Stimulated activated naive B cell treated with anti-CD40 and anti-IgM and Interleukin-4, amounts not matched to agents 10 μg/mL and 1 μg/mL and 100 μg/mL, for 72 hours (primary cell): ENCODE measurements around the gene FAM9C.

Source experiments
- ATAC-seq, 2 donors: fragments of 150-1000 bp; cut with Tn5 transposase; replicated peaks; 2 replicates each; pipeline ENCODE4 v1.10.0; 2021; ENCODE audit warnings: moderate library complexity in 1 of 2
- DNase-seq: peaks from one replicate; pipeline ENCODE4 v3.0.0; 2021
- H3K27ac Mint-ChIP-seq: one replicate; pipeline ENCODE4 v1.8.0; 2022; ENCODE audit warnings: mild to moderate bottlenecking, mixed read lengths
- H3K27me3 Mint-ChIP-seq, 2 donors: one replicate each; pipeline ENCODE4 v1.8.0; 2022; ENCODE audit warnings: mixed read lengths in 2 of 2
- H3K36me3 Mint-ChIP-seq, 2 donors: one replicate each; pipeline ENCODE4 v1.8.0; 2022; ENCODE audit warnings: mixed read lengths in 2 of 2, mild to moderate bottlenecking in 1 of 2
- H3K4me1 Mint-ChIP-seq, 2 donors: one replicate each; pipeline ENCODE4 v1.8.0; 2022; ENCODE audit warnings: mixed read lengths in 2 of 2, mild to moderate bottlenecking in 1 of 2
- H3K4me3 Mint-ChIP-seq, 2 donors: one replicate each; pipeline ENCODE4 v1.8.0; 2022; ENCODE audit warnings: mild to moderate bottlenecking in 2 of 2, mixed read lengths in 2 of 2, moderate library complexity in 1 of 2
- H3K9me3 Mint-ChIP-seq, 2 donors: one replicate each; pipeline ENCODE4 v1.8.0; 2022; ENCODE audit warnings: mixed read lengths in 2 of 2, mild to moderate bottlenecking in 1 of 2

The FAM9C gene

DNA sequence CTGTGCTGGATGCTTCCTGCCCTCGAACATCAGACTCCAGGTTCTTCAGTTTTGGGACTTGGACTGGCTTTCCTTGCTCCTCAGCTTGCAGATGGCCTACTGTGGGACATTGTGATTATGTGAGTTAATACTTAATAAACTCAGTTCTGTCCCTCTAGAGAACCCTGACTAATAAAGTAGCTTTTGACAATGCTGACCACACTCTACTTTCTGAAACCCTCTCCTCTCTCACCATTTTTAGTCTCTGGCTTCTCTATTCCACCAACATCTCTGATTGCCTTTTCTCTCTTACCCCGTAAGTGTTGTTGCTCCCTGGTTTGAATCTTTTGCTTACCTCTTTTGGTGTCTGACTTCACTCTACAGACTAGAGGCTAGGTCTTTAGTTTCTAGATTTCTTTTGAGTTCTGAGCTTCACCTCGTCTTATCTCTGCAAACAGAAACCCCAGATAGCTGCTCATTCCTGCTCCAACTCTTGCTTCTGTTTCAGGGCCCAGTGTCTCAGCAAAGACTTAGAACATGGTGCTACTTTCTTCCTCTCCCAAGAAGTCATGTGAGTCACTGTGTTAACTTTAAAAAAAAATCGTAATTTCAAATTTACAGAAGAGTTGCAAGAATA, 58.1 kb downstream of the FAM9C start:
- H3K4me1 Mint-ChIP-seq = peaks cover 23 to 60% of the 10 kb centered on the region in 2 donors
- ATAC-seq (no peak), DNase-seq (no peak)
- peaks cover 0 to 8% of the 10 kb centered on the region in 2 donors for H3K36me3 Mint-ChIP-seq
- peaks cover 0 to 30% of the 10 kb centered on the region in 2 donors for H3K27me3 Mint-ChIP-seq
- H3K27ac Mint-ChIP-seq = peak overlapping the region; percentile 20
- peaks cover 0 to 5% of the 10 kb centered on the region in 2 donors for H3K9me3 Mint-ChIP-seq
- H3K4me3 Mint-ChIP-seq = no peak overlapping the region
